Tibial nerve (tissue), 4 donors: ENCODE data around the gene QSOX2.

Experiments used
- EP300 ChIP-seq, 2 donors: sonication (generic); formaldehyde crosslinking; IDR thresholded peaks; one replicate each; pipeline ENCODE4 v1.6.1; 2017; ENCODE audit warnings: antibody characterized with exemption in 2 of 2, mild to moderate bottlenecking in 1 of 2
- POLR2A ChIP-seq, 2 donors: fragments of 450-650 bp; IDR thresholded peaks; one replicate each; pipeline ENCODE4 v1.6.1; 2017; ENCODE audit warnings: antibody characterized with exemption in 2 of 2, mild to moderate bottlenecking in 2 of 2, moderate library complexity in 2 of 2
- TF ChIP-seq, protein P1 (sequence below), 5 experiments: fragments of 200-600 bp in 3 of 5; fragments of 450-650 bp in 2 of 5; sonication (generic) in 3 of 5; IDR thresholded peaks; one replicate each; pipeline ENCODE4 v1.5.1; 2016 to 2019; ENCODE audit warnings: antibody characterized with exemption in 5 of 5, mild to moderate bottlenecking in 3 of 5, moderate library complexity in 2 of 5

DNA sequence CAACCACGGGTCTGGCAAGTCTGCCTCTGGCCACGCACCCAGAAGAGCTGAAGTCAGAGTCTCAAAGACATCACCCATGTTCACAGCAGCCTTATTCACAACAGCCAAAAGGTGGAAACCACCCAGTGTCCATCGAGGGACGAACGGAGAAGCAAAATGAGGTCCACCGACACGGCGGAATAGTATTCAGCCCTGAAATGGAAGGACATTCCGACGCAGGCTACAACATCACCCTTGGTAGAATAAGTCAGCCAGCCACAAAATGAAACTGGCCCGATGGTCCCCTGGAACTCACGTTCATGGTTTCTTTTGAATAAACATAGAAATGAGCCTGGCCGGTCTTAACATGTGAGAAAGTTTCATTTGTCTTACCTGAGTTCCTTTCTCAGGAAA lies 41.4 kb upstream of the QSOX2 start:
- TF ChIP-seq, protein P1, sequence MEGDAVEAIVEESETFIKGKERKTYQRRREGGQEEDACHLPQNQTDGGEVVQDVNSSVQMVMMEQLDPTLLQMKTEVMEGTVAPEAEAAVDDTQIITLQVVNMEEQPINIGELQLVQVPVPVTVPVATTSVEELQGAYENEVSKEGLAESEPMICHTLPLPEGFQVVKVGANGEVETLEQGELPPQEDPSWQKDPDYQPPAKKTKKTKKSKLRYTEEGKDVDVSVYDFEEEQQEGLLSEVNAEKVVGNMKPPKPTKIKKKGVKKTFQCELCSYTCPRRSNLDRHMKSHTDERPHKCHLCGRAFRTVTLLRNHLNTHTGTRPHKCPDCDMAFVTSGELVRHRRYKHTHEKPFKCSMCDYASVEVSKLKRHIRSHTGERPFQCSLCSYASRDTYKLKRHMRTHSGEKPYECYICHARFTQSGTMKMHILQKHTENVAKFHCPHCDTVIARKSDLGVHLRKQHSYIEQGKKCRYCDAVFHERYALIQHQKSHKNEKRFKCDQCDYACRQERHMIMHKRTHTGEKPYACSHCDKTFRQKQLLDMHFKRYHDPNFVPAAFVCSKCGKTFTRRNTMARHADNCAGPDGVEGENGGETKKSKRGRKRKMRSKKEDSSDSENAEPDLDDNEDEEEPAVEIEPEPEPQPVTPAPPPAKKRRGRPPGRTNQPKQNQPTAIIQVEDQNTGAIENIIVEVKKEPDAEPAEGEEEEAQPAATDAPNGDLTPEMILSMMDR (IDR thresholded peaks at IDR 0.05): no peak
- TF ChIP-seq POLR2A (IDR thresholded peaks at IDR 0.05): no peak
- no peak for TF ChIP-seq EP300 (IDR thresholded peaks at IDR 0.05)
